LoVo (cell line): ENCODE data around the gene TRPM7.
"Not testable (repeated sequence)": the region's sequence is repeated elsewhere in the genome, so short reads cannot be mapped to it uniquely, and the experiment has no call there.

Source experiments
- DNase-seq: peaks from one replicate; pipeline ENCODE4 v3.0.0-alpha.2; 2016; ENCODE audit warnings: low spot score

The TRPM7 gene

DNA sequence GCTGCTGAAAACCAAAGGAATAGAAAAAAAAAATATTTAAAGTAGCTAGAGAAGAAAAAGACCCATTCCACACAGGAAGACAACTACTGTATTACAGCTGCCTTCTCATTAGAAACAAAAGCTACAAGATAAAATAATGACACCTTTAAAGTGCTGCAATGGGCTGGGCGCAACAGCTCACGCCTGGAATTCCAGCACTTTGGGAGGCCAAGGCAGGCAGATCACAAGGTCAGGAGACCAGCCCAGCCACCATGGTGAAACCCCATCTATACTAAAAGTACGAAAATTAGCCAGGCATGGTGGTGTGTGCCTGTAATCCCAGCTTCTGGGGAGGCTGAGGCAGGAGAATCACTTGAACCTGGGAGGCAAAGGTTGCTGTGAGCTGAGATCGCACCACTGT lies 31.0 kb downstream of the TRPM7 start:
- DNase-seq: no peak

DNA sequence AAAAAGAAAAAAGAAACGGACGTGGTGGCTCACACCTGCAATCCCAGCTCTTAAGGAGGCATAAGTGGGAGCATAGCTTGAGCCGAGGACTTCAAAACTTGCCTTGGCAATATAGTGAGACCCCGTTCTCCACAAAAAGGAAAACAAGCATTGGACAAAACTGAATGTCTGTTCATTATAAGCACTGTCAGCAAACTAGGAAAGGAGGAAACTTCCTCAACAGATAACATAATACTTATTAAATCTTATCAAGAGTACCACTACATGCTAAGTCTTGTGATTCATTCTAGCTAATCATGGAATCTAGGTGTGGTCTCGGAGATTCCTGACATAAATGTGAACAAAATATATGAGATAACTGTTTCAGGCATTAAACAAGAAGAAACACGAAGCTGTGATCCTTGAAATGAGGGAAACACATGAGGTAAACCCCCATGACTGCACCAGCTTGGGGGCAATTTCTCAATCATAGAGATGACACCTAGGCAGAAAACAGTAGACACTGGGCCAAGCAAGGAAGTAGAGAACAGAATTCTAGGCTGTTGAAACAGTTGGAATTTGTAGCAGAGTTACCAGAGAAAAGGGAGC lies 33.3 kb downstream of the TRPM7 start:
- DNase-seq: no peak

DNA sequence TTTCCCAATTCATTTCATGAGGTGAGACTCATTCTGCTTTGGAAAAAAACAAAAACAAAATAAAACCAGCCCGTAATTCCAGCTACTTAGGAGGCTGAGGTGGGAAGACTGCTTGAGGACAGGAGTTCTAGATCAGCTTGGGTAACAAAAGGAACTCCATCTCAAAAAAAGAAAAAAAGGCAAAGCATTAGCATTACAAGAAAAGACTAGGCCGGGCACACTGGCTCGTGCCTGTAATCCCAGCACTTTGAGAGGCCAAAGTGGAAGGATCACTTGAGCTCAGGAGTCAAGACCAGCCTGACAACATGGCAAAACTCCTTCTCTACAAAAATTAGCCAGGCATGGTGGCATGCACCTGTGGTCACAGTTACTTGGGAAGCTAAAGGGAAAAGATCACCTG lies 33.9 kb downstream of the TRPM7 start:
- DNase-seq: no peak

DNA sequence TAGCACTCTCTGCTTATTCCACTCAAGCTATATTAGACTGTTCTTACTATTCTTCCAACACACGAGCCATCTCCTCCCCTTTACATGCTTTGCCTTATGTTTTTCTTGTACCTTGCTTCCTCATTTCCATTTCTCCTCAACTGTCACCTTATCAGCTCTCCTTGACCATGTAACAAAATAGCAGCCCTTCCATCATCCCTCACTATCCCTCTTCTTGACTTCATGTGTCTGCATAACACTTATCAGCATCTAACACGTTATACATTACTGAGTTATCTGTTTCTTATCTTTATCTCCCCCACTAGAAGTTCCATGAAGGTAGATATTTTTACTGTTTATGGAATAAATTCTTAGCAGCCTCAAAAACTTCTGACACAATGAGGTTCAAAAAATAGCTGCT lies 45.3 kb downstream of the TRPM7 start:
- DNase-seq: no peak

GRCh38 chr15:50636146-50636545 lies 50.5 kb downstream of the TRPM7 start:
- DNase-seq: no peak

- DNase-seq: no peak
Measured at GRCh38 chr15:50633653-50634052, 52.9 kb downstream of the TRPM7 start.

GRCh38 chr15:50628421-50628820 lies 58.2 kb downstream of the TRPM7 start:
- no peak for DNase-seq

DNA sequence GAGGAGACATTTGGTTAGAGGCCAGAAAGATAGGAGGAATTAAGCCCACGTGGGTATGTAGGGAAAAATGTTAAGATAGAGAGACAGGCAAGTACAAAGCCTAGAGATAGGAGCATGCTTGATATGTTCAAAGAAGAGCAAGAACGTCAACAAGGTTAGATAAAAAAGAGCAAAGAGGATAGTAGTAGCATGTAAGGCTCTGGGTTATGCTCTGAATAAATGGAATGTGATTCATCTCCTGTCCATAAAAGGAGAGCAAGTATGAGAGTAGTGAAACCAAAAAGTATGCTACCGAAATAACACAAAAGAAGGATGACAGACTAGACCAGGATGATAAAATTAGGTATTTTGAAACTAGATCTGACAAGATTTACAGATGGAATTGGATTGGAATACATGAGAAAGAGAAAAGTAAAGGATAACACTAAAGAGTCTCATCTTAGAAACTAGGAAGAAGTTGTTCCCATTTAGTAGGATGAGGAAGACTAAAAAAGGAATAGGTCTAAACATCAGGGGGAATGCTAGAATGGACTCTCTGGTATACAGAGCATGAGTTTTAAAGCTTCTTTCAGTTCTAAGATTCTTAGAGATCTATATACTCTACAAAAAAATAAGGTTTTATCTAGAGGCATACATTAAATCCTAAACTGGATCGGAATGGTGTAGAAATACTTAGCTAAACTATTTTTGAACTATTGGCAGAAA lies 59.1 kb downstream of the TRPM7 start:
- DNase-seq: no peak

DNA sequence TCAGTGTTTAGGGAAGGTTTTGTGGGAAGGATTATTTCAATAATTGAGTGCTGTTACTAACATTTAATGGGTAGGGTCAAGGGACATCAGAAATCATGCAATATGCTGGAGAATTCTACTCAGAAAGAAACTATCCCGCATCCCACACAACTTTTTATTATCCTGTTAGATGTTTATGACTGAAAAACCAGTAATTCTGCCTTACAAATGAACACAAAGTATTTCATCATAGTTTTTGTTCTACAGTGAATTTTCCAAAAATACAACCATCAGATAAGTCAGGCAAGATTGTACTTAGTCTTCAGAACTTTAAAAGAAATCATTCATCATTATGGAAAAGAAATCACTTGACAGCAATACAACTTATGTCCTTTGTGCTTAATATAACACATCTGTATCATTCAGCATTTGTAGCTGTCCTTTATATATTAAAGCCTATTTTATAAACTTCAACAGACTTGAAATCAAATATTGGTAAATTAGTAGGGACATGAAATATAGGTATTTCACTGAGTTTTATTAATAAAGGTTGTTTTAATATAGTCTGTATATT lies 61.9 kb downstream of the TRPM7 start:
- no peak for DNase-seq

GRCh38 chr15:50622361-50622943 lies 64.1 kb downstream of the TRPM7 start:
- peak; percentile 39 for DNase-seq

DNA sequence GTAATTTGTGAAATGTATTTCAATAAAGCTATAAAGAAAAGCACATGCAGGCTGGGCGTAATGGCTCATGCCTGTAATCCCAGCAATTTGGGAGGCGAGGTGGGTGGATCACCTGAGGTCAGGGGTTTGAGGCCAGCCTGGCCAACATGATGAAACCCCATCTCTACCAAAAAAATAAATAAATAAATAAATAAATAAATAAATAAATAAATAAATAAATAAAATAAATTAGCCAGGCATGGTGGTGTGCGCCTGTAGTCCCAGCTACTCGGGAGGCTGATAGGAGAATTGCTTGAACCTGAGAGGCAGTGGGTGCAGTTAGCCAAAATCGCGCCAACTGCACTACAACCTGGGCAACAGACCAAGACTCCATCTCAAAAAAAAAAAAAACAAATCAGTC lies 69.6 kb downstream of the TRPM7 start:
- DNase-seq: not testable (repeated sequence)

DNA sequence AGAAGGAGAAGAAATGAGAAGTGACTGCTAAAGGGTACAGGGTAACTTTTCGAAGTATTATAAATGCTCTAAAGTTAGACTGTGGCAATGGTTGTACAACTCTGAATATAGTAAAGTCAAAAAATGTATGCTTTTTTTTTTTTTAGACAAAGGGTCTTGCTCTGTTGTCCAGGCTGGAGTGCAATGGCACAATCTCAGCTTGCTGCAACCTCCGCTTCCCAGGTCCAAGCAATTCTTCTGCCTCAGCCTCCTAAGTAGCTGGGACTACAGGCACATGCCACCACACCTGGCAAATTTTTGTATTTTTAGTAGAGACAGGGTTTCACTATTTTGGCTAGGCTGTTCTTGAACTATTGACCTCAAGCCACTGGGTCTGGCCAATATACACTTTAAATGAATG lies 70.0 kb downstream of the TRPM7 start:
- DNase-seq: not testable (repeated sequence)

DNA sequence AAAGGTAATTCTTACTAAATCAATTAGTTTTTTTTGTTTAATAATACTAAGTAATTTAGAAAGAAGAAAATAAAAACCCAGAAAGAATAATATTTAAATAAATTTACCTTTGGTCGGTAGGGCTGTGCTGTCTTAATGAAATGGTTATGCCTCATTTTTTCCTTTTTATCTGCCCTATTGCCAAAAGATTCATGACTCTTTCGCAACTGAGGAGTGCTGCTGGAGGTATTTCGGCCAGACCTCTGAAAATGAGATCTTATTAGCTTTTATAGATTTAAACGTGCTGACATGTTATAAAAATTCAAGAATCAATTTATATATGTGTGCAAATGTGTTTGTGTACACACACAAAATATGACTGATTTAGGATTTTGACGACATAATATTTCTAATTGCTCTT lies 73.0 kb downstream of the TRPM7 start:
- DNase-seq: no peak

- no peak for DNase-seq
Measured at GRCh38 chr15:50607129-50607528, 79.5 kb downstream of the TRPM7 start.

- no peak for DNase-seq
Measured at GRCh38 chr15:50605462-50605861, 81.1 kb downstream of the TRPM7 start.

GRCh38 chr15:50602028-50602427 lies 84.6 kb downstream of the TRPM7 start:
- DNase-seq: not testable (repeated sequence)

- DNase-seq: no peak
Measured at GRCh38 chr15:50594311-50594710, 92.3 kb downstream of the TRPM7 start.

DNA sequence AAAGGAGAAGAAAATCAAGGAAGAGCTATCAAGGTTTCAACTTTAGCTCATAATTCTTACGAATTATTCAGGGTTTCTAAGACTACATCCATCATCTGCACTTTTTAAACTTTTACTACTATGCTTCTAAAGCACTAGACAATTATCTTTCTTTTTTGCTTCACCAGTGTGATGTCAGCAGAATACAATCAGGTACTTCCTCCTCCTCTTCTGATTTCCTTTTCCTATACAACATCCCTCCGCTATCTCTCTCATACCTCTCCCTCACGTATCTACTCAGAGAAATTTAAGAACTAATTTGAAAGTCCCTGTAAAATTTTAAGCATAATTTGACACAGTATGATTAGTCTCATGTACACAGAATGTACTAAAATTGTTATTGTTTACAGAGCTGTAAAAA lies 92.8 kb downstream of the TRPM7 start:
- no peak for DNase-seq

GRCh38 chr15:50590288-50590687 lies 96.3 kb downstream of the TRPM7 start:
- no peak for DNase-seq

DNA sequence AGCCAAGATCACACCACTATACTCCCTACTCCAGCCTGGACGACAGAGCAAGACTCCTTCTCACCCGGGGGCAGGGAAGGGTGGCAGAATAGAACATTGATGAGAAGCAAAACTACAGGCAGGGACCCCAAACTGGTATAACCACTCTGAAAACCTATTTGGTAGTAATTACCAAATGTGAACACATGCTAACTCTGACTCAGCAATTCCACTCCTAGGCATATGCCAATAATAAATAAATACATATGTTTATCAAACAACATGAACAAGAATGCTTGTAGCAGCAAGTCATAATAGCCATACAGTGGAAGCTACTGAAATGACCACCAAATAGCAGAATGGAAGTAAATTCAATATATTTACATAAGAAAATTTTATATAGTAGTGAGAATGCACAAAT lies 109.1 kb downstream of the TRPM7 start:
- DNase-seq: no peak

DNA sequence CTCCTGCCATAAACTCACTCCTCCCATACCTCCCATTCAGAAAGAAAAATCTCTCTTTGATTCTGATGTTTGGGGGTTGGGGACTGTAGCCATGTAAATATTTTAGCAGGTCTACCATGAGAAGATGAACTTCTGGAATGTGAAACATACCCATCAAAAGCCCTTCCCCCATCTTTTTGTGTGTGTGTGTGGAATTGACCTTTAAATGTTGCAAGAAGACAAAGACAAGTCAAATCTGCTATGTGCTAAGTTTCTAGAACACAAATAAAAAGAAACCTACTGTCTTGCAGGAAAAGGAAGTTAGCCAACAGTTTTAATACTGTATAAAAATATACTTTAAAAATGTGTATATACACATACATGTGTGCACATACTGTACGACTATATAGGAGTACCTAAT lies 110.4 kb downstream of the TRPM7 start:
- DNase-seq: no peak

DNA sequence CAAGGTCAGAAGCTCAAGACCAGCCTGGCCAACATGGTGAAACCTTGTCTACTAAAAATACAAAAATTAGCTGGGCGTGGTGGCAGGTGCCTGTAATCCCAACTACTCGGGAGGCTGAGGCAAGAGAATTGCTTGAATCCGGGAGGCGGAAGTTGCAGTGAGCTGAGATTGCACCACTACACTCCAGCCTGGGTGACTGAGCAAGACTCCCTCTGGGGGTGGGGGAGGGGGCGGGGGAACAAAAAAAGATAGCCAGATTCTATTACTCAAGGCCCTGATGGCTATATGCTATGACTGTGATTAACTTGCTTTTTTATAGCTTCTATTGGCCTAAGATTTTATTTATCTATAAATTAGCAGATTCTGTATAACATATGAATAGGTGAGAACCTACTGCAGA lies 112.8 kb downstream of the TRPM7 start:
- DNase-seq: not testable (repeated sequence)

DNA sequence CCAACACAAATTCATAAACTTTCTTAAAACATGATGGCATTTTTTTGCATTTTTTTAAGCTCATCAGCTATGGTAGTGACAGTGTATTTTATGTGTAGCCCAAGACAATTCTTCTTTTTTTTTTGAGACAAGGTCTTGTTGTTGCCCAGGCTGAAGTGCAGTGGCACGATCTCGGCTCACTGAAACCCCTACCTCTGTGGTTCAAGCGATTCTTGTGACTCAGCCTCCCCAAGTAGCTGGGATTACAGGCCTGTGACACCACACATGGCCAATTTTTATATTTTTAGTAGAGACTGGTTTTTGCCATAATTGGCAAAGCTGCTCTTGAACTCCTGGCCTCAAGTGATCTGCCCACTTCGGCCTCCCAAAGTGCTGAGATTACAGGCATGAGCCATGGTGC lies 122.8 kb downstream of the TRPM7 start:
- no peak for DNase-seq
